GM19324 (cell line): ENCODE data around the gene PARD3.

Source experiments
- ATAC-seq: cut with Tn5 transposase; IDR thresholded peaks from one replicate; pipeline ENCODE4 v1.9.1; 2021; ENCODE audit warnings: mild to moderate bottlenecking, moderate library complexity; ENCODE audit not compliant: unreplicated experiment, low FRiP score

Gene PARD3

GRCh38 chr10:34135515-34135914, 679.6 kb downstream of the PARD3 start:
- no peak for ATAC-seq

DNA sequence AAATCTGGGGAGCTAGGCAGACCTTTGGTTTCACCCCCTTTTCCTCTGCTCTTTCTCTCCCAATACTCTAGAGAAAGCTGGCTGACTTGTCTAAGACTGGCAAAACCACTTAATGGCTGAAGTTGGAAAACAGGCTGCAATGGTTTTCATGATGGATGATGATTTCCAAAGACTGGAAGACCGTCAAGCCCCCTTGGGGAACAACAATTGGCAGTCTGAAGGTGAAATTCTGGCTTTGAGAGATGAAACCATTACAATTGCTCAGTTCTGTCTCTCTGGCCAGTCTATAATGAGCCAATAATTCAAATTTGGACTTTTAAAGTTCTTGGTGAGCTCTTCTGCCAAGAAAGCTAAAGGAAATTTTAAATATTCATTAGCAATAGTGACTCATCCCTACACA, 680.5 kb downstream of the PARD3 start:
- ATAC-seq, result no peak

GRCh38 chr10:34133406-34133805, 681.7 kb downstream of the PARD3 start:
- ATAC-seq, result no peak

DNA sequence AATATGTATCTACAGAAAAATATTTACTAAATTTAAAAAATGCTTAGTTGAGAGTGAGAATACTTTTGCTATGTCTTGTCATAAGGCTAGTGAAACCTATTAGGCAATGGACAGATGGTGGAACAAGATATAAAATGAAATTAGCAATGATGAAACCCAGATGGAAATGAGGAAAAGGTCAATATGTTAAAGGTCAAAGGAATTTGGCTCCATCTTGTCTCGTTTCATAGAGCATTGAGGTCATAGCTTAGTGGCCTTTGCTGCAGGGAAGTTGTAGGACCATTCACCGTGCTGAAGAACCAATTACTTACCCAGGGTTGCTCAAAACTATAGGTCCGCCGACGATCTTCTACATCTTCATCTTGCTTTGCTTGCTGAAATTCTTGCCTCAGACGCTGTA, 683.9 kb downstream of the PARD3 start:
- ATAC-seq, result no peak

DNA sequence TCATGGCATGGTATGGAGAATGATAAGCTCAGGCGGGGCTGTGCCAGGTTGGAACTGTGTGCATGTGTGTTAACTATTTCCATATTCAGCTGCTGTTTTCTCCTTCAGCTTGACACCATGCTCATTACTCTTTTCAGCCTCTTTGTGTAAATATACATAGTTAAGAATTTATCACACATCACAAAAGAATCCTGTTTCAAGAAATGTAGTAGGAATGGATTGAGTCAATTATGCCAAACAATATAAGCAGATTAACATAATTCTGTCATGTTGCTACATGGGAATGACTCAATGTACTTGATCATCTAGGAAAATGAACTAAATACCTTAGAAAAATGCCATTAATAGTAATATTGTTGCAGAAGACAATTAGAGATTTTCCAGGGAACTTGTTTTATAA, 687.4 kb downstream of the PARD3 start:
- no peak for ATAC-seq

DNA sequence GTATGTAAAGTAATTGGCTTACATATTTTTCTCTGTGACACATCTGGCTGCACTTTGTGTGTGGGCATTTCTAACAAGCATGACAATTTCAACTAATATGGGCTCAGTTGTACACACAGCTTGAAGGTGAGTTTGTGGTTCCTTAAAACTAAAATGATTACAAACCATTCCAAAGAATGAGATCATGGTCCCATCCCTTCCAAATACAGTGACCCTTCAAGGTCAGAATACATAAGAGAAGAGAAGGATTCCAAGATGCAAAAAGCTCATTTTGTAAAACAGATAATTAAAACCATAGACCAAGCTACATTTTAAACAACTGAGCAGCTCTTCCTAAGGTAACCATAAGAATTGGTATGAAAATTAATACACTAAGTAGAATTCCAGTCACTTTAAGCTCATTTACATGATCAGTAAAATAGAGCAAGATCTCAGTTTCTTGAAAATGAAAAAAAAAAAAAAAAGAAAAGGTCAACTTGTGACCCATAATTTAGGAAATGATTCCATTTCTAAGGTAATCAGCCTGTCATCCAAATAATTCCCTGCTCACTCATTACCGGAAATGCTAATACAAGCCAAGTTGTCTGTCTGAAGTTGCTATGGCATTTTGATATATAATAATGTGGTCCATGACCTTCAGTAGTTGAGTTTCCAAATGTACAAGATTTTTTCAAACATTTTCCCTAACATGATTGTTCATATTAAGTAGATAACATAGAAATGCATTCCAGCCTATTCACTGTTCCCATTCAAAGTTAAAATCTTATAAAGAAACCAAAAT, 688.5 kb downstream of the PARD3 start:
- ATAC-seq, result no peak

DNA sequence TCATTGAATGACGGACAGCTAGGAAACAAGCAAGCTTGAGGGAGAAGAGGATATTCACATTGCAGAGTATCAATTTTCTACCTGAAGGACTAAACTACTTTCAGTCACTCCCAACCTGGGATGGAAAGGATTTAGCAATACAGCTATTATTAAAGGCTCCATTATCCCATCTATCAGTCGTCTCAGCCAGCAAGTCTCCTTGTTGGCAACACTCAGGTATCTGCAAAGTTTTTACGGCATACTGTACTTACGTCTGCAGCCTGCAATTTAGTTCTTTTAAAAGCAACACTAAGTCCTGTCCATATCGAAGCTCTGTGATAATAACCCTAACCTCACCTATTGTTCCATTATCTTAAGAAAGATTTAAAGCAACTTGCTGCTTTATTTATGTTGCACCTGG, 689.4 kb downstream of the PARD3 start:
- no peak for ATAC-seq

DNA sequence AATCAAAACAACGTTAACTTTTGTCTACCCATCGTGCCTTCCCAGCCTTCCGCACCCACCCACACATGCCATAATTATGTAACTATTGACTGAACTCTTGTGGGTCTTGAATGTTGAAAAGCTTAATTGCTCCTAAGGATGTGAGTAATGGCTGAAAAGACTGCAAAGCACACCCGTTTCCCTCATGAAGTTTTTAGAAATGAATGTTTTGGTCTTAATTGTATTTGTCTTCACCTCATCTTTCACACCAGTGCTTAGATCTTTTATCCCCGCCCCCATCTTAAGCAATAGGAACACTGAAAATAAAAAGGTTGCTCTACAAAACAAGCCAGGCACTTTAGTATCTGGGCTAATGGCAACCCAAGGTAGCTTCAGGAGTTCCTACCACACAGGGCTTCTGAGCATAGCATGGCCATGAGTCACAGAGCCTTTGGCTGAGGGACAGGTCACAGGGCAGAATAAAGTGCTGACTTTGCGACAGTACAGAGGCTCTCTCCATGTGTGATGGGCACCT, 690.5 kb downstream of the PARD3 start:
- ATAC-seq, result no peak

GRCh38 chr10:34121781-34122622, 693.1 kb downstream of the PARD3 start:
- ATAC-seq, result no peak

GRCh38 chr10:34121125-34121753, 693.9 kb downstream of the PARD3 start:
- ATAC-seq, result no peak

GRCh38 chr10:34119456-34119855, 695.6 kb downstream of the PARD3 start:
- ATAC-seq, result no peak

DNA sequence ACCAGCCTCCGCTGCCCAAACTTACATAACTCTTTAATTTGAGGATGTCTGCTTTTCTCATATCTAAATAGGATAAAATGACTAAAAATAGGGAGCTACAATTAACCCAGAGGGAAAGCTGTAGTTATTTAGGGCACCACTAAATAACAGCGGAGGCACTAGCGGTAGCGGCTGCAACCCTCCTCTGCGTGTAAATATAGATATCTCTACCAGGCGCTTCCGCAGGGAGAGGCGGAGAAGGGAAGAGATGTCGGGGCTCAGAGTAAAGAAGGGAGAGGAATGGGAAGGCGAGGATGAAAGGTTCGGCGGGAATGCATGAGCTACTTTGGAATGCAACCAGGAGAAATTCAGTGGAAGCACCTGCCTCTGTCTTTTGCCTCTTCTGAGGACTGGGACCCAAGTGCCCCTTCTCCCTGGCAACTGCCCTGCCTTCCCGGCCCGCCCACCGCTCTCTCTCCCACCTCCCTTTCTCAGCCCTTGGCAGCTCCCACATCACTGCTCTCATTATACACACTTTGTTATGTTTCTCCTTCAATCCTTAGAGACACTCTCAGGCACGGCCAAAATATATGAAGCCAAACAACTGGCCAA, 698.3 kb downstream of the PARD3 start:
- no peak for ATAC-seq

DNA sequence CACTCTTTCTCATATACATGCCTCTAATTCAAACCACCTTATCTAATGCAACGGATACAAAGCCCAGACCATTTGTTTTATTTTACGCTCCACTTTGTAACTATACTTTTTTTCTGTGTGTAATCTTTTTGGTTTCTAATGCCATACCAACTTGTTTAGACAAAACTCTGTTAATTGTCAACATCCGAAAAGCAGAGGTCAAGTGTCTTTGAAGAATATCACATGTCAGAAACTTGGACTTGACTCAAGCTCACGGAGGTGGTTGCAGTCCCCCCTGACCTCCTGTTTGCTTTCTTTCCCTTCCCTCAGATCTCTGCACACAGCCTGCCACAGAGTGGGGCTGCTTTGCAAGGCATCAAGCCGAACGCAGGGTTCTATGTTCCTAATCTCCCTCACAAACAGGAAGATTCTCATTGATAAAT, 698.9 kb downstream of the PARD3 start:
- no peak for ATAC-seq

DNA sequence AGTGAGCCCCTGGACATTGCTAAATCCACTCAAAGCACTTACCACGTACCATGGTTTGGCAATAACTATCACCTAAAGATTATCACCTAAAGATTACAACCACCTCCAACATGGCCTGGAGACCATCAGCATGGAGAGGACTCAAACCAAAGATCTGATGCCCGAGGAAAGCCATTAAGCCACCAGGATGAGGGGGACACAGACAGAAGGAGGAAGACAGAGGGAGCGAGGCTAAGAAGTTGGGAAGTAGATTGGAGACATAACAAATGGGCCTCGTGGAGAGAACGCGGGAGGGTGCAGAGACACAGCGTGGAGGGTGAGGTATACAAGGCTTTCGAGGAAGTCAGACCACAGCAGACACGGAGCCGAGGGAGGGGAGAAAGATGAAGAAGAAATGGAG, 700.2 kb downstream of the PARD3 start:
- no peak for ATAC-seq

DNA sequence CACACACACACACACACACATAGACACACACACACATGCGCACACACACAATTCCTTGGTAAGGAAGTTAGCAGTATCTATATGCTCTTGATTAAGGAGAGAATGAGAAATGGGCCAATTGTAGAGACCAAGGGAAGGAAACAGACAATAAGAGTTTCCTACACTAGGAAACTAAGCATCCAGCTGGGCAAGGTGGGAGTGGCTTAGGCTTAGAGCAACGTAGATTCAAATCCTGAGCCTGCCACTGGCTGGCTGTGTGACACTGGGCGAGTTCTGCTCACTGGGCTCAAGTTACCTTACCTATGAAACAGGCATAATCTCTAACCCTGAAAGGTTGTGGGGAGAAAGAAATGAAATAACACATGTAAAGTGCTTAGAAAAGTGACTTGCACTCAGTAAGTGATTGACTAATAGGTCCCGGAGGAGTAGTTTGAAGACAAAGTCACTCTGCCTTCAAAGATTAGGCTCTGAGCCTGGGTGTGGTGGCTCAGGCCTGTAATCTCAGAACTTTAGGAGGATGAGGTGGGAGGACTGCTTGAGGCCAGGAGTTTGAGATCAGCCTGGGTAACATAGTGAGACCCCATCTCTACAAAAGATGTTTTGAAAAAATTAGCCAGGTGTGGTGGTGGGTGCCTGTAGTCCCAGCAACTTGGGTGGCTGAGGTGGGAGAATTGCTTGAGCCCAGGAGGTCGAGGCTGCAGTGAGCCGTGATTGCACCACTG, 701.4 kb downstream of the PARD3 start:
- no peak for ATAC-seq

GRCh38 chr10:34112171-34112782, 702.8 kb downstream of the PARD3 start:
- ATAC-seq, result no peak

DNA sequence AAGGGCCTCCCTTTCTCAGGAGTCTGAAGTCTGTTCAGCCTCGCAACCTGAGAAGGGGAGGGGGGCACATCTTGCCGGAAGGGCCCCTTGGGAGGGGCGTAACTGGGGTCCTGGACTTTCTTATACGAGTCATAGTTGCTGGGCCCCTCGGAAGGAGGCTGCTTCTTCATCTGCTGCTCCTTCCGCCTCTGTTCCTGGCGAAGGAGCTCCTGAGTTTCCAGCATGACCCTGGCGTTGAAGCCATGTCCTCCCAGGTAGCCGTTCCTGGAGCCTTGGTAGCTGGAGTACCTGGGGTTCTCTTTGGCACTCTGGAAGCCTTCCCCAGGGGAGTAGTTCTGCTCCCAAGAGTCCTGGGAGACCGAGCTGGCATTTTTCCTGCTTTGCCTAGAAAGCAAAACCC, 703.9 kb downstream of the PARD3 start:
- no peak for ATAC-seq

GRCh38 chr10:34109952-34110702, 705.0 kb downstream of the PARD3 start:
- ATAC-seq, result no peak

DNA sequence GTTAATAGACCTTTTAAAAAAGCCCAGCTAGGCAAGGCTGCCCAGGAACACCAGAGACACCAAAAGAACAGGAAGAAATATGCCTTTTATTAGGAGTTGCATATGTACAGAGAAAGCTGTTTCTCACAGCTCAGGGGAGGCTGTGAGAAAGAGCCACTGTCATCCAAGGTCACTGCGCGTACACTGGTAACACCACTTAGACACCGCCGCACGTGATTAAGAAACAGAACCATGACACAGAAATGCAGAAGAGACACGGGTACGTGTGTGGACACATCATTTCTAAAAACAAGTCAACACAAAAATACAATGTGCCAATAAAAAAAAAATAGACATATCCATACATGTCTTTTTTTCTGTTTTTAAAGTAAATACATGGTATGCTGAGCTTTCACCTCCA, 705.6 kb downstream of the PARD3 start:
- no peak for ATAC-seq
